Activated naive CD4-positive, alpha-beta T cell (primary cell): ENCODE data around the gene DHRSX.
"Not testable (repeated sequence)": the region's sequence is repeated elsewhere in the genome, so short reads cannot be mapped to it uniquely, and the experiment has no call there.

Source experiments
- DNase-seq, 4 experiments: peaks; one replicate each; lab custom pipeline; 2025; lab: John Stamatoyannopoulos, UW

The DHRSX gene

DNA sequence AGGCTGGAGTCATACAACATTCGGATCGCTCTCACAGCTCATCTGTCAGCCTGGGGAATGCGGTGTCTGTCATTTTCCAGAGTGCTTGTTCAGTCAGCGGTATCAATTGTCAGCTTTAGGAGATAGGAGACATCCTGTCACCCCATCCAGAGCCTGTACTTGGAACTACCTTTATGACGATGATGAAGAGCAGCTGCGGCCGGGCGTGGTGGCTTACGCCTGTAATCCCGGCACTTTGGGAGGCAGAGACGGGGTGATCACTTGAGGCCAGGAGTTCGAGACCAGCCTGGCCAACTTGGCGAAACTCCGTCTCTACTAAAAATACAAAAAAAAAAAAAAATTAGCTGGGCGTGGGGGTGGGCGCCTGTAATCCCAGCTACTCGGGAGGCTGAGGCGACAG is 289.1 kb downstream of the DHRSX start:
- not testable (repeated sequence) for DNase-seq

DNA sequence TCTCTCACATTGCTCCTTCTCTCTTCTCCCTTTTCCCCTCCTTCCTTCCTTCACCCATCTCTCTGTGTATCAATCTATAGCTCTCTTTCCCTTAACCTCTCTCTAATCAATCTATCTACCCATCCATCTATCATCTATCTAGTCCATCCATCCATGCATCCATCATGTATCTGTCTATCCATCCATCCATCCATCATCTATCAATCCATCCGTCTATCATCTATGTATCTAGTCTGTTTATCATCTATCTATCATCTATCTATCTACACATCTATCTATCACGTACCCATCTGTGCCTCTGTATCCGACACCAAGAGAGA is 307.5 kb downstream of the DHRSX start:
- no peak for DNase-seq

DNA sequence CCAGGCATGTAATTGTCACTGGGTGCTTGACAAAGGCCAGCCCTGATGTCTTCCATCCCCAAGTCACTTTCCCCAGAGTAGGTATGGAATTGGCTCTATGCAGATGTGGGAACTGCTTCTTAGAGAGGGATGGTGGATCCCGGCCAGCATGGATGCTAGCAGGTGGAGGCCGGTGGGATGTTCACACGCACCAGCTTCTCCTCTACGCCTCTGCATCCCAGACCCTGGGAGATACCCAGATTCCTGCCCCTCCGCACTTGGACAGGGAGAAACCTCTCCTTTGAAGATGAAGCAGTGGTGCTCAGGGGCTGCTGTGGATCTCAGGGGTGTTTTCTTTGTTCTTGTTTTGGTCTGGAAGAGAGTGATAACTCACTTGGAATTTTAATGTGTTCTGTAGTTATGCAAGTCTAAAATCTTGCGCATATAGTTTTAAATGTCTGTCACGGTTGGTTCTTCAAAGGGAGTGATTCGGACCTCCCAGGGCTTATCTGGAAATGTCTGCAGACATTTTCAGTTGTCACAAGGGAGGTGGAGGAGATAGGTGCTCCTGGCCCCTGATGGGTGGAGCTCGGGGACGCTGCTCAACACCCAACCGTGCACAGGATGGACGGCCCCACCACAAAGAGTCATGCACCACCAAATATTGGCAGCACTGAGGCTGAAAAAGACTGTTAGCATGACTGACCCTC is 308.0 kb downstream of the DHRSX start:
- DNase-seq, result no peak

DNA sequence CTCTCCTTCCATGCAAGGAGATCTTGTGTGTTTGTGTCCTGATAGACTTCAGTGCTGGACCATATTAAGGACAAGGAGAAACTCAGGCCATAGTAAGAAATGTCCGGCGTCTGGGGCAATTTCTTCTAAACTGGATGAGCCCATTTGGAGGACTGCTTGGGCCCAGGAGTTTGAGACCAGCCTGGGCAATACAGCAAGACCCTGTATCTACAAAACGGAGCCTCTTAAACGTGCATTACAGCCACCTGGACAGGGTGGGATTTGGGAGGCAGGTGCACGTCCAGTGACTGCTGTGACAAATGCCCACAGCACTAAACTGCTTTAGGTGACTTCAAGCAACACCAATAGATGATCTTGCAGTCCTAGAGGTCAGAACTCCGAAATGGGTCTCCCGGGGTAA is 311.9 kb downstream of the DHRSX start:
- no peak for DNase-seq

DNA sequence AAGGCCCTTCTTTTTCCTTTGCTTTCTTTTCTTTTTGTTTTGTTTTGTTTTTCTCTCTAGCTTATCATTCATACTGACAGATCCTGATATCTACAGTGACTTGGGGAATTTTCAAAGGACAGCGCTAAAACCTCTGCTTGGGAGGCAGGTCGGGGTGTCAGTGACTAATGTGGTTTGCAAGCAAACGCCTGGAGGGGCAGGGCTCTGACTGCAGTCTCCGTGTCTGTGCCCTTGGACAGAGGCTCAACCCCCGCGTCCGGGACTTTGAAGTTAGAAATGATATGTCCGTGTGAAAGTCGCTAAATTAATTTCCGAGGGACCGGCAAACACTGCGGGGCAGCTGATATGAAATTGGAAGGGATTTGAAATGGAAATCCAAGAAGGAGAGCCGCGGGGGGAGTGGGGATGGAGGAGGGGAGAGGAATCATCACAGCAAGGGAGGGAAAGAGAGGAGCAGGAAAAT is 312.4 kb downstream of the DHRSX start:
- DNase-seq, result no peak

DNA sequence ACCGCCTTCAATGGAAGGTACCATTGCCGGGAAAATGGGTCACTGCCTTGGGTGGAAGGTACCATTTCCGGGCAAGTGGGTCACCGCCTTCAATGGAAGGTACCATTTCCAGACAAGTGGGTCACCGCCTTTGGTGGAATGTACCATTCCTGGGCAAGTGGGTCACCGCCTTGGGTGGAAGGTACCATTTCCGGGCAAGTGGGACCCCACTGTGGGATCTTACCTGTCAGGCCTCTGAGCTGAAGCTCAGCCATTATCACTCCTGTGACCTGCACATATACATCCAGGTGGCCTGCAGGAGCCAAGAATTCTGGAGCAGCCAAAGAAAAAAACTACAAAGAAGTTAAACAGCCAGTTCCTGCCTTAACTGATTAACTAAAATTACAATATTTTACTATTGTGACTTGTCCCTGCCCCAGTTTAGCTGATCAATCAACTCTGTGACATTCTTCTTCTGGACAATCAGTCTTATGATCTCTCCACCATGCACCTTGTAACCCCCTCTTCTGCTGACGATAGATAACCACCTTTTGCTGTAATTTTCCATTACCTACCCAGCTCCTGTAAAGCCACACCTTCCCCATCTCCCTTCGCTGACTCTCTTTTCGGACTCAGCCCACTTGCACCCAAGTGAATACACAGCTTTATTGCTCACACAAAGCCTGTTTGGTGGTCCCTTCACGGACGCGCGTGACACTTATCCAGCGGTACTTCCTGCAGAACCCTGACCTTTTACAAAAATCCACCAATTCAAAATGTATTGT is 313.2 kb downstream of the DHRSX start:
- DNase-seq, result no peak

DNA sequence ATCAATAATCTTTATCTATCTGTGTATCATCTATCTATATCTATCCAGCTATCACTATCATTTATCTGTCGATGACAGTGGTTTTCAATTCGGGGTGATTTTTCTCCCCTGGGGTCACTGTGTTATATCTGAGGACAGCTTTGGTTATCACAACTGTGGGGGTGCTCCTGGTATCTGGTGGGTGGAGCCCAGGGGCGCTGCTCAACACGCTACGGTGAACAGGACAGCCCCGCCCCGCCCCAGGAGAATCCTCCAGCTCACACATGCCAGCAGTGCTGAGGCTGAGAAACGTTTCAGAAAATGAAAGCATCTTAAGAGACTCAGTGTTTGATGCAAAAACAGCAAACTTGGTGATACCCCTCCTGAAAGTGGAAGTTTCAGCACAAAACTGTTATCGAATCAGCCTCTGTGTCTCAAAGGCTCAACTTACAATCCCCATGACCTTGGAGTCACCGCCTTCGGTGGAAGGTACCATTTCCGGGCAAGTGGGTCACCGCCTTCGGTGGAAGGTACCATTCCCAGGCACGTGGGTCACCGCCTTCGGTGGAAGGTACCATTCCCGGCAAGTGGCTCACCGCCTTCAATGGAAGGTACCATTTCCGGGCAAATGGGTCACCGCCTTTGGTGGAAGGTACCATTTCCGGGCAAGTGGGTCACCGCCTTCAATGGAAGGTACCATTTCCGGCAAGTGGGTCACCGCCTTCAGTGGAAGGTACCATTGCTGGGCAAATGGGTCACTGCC is 315.3 kb downstream of the DHRSX start:
- no peak for DNase-seq

DNA sequence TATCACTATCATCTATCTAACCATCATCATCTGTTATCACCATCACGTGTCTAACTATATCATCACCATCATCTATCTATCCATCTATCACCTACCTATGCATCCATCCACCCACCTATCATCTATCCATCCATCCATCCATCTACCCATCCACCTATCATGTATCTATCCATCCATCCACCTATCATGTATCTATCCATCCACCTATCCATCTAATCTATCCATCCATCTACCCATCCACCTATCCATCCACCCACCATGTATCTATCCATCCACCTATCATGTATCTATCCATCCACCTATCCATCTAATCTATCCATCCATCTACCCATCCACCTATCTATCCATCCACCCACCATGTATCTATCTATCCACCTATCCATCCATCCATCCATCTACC is 316.7 kb downstream of the DHRSX start:
- no peak for DNase-seq

DNA sequence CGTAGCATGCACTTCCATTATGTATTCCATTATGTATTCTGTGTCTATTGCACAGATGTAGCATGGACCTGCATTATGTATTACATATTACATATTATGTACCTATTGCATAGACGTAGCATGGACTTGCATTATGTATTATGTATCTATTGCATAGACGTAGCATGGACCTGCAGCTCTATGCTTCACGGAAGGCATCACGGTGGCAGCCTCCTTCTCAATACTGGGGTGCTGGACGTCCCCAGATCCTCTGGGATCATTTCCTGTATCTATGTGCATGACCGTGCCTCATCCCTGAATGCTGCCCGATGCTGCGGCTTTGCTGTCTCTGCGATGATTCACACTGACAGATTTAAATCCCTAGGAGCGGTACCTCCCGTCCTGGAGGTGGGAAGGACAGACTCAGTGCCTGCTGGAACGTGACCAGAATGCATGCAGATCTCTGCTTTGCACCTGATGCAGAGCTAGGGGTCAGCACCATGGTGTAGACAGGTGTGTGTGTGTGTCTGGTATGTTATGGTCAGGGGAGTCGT is 317.5 kb downstream of the DHRSX start:
- no peak for DNase-seq

DNA sequence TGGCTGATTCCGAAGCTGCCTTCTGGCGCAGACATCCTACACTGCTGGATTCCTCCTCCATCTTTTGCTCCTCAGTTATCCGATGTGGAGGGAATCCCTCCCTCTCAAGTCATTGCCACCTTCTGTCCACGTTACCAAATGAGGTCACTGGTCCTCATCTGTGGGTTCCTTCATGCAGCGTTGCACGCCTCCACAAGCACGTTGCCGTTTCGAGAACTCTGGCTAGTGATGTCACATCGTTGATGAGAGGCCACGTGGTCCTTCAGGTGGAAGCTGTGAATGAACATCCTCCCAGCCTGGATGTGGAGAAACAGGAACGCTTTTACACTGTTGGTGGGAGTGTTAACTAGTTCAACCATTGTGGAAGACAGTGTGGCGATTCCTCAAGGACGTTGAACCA is 323.2 kb downstream of the DHRSX start:
- no peak for DNase-seq

DNA sequence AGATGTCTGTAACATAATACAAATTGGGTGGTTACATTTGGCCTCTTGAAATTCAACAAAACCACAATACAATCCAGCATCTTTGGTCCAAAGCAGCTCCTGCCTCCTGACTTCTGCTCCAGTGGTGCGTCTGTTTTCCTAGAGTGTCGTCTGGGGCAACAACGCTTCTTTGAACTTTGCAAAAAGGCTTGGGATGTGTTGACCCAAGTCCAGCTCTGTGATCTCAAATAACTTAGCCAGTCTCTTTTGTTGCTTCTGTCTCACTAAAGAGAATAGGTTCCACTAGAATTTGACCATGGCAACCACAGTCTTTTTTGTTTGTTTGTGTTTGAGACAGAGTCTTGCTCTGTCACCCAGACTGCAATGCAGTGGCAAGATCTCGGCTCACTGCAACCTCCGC is 324.0 kb downstream of the DHRSX start:
- no peak for DNase-seq

DNA sequence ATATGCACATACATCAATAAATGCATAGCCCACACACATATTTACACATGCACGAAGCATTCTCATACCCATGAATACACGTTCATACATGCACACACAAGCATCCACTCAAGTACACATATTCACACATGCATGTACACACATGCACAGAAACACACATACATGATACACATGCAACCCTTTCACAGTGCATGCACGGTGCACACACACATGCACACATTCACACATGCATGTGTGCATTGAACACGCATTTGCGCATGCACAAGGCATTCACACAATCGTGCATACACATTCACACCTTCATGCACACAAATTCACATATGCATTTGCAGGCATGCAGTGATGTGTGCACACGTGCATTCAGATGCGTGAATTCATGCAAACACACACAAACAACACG is 324.5 kb downstream of the DHRSX start:
- no peak for DNase-seq

DNA sequence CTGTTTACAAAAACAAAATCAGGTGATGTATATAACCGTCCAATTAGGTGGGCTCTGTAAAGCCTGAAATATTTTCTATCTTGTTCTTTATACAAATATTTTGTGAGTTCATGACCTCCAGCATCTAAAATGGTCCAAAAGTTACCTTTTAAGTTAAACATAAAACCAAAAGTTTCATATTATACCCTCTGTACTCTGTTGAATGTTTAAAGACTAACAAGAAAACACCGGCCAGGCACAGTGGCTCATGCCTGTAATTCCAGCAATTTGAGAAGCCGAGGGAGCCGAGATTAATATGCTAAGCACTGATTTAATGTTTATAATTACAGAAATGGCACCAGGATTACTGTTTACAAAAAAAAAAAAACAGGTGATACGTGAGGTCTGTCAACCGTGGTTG is 328.4 kb downstream of the DHRSX start:
- no peak for DNase-seq
